ENCODE data around the gene INTS4.
"Not testable (repeated sequence)": the region's sequence is repeated elsewhere in the genome, so short reads cannot be mapped to it uniquely, and the experiment has no call there.

INTS4 gene

DNA sequence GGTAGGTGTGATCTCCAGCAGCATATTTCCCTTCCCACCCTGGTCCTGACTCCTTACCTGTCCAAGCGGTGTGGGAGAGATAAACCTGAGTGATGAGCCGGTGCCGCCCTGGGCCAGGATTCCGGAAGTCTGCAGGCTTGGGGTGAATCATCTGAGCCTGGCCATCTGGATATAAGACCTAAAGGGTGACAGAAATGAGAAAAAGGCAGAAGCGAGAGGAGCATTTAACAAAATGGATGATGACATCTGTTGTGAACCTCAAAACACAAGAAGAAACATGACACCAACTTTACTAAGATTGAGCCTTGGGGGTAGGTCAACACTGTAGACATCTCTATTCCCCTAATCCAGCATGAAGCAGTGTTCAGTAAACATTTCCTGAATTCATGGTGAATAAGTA, 110.7 kb downstream of the INTS4 start:
- Histone ChIP-seq H3K79me2 (ENCODE audit: insufficient read depth, low read length) (no peaks in the 10 kb centered on the region), H3F3A (ENCODE audit: low read depth) (no peaks in the 10 kb centered on the region), H3K9me3 (ENCODE audit: insufficient read depth, low read depth, low read length) (no peaks in the 10 kb centered on the region), H3K27me3 (ENCODE audit: insufficient read depth, low read length, poor library complexity, severe bottlenecking) (no peaks in the 10 kb centered on the region), H3K4me3 (ENCODE audit: low read length, poor library complexity, severe bottlenecking) (no peak overlapping the region), H3K4me2 (ENCODE audit: low read depth, low read length, poor library complexity, severe bottlenecking) (no peak overlapping the region), H3K4me1 (ENCODE audit: insufficient read depth, low read length, poor library complexity, severe bottlenecking) (peaks cover 18% of the 10 kb centered on the region), H3K9me2 (replicated peaks; ENCODE audit: low read depth, low read length) (no peaks in the 10 kb centered on the region), H3K9ac (ENCODE audit: low read depth, low read length, poor library complexity, severe bottlenecking) (no peak overlapping the region), H2AFZ (ENCODE audit: low read length) (no peak overlapping the region), H4K20me1 (ENCODE audit: insufficient read depth, low read length, poor library complexity, severe bottlenecking) (no peaks in the 10 kb centered on the region), H3K36me3 (ENCODE audit: insufficient read depth, low read length) (peaks cover 43% of the 10 kb centered on the region; the same call in 1 of the 2 replicates)
- TF ChIP-seq EZH2phosphoT487 (IDR thresholded peaks at IDR 0.05; ENCODE audit: borderline replicate concordance), result no peak
- TF ChIP-seq, protein P1, sequence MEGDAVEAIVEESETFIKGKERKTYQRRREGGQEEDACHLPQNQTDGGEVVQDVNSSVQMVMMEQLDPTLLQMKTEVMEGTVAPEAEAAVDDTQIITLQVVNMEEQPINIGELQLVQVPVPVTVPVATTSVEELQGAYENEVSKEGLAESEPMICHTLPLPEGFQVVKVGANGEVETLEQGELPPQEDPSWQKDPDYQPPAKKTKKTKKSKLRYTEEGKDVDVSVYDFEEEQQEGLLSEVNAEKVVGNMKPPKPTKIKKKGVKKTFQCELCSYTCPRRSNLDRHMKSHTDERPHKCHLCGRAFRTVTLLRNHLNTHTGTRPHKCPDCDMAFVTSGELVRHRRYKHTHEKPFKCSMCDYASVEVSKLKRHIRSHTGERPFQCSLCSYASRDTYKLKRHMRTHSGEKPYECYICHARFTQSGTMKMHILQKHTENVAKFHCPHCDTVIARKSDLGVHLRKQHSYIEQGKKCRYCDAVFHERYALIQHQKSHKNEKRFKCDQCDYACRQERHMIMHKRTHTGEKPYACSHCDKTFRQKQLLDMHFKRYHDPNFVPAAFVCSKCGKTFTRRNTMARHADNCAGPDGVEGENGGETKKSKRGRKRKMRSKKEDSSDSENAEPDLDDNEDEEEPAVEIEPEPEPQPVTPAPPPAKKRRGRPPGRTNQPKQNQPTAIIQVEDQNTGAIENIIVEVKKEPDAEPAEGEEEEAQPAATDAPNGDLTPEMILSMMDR (conservative IDR thresholded peaks at IDR 0.05; ENCODE audit: low read length), result no peak

DNA sequence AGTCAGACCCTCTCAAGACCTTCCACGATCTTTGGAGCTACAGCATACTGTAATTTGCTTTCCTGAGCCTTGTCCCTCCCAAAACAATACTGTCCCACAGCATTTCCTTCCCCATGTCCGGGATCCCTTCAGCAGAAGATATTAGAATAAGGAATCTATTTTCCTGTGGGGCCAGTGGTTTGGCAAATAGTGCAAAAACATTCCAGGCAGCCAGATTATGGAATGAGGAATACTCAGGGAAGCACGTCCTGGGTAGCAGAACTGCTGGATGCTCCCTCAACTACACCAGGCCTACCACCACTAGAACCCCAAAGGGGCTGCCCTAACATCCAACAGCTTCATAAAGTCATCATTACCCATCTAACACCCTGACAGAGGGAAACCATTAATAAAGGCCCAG, 112.1 kb downstream of the INTS4 start:
- no peaks in the 10 kb centered on the region for H3F3A ChIP-seq (ENCODE audit: low read depth)
- no peaks in the 10 kb centered on the region for H3K9me3 ChIP-seq (ENCODE audit: insufficient read depth, low read depth, low read length)
- no peak for TF ChIP-seq EZH2phosphoT487 (IDR thresholded peaks at IDR 0.05; ENCODE audit: borderline replicate concordance)
- TF ChIP-seq, protein P1 (conservative IDR thresholded peaks at IDR 0.05; ENCODE audit: low read length), result no peak
- H3K9ac ChIP-seq (ENCODE audit: low read depth, low read length, poor library complexity, severe bottlenecking), result no peak overlapping the region
- peaks cover 54% of the 10 kb centered on the region; the same call in 1 of the 2 replicates for H3K36me3 ChIP-seq (ENCODE audit: insufficient read depth, low read length)
- no peaks in the 10 kb centered on the region for H3K79me2 ChIP-seq (ENCODE audit: insufficient read depth, low read length)
- H3K4me3 ChIP-seq (ENCODE audit: low read length, poor library complexity, severe bottlenecking), result no peak overlapping the region
- peaks cover 20% of the 10 kb centered on the region for H3K4me1 ChIP-seq (ENCODE audit: insufficient read depth, low read length, poor library complexity, severe bottlenecking)
- H4K20me1 ChIP-seq (ENCODE audit: insufficient read depth, low read length, poor library complexity, severe bottlenecking), result no peaks in the 10 kb centered on the region
- H3K9me2 ChIP-seq (replicated peaks; ENCODE audit: low read depth, low read length), result no peaks in the 10 kb centered on the region
- H2AFZ ChIP-seq (ENCODE audit: low read length), result no peak overlapping the region
- H3K4me2 ChIP-seq (ENCODE audit: low read depth, low read length, poor library complexity, severe bottlenecking), result no peak overlapping the region
- H3K27me3 ChIP-seq (ENCODE audit: insufficient read depth, low read length, poor library complexity, severe bottlenecking), result no peaks in the 10 kb centered on the region

DNA sequence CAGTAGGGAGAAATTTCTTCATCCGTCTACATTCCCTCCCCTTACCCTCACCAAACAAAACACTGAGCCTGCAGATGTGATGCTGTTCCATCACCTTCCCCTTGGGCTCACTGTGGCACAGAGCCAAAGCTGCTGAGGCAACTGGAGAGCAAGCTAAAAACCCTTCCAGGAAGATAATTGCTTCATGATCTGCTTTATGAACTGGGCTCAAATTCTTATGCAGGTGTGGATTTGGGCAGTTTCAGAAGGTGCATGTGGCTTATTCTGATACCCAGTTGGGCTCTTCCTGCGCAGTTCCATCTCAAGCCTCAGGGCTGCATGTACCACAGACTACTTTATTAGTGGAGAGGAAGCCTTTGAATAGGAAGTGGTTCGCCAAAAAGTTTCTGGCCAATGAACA, 115.2 kb downstream of the INTS4 start:
- Histone ChIP-seq H3K27me3 (ENCODE audit: insufficient read depth, low read length, poor library complexity, severe bottlenecking) (no peaks in the 10 kb centered on the region), H3K4me2 (ENCODE audit: low read depth, low read length, poor library complexity, severe bottlenecking) (peak overlapping the region; percentile 32), H3K4me3 (ENCODE audit: low read length, poor library complexity, severe bottlenecking) (no peak overlapping the region), H4K20me1 (ENCODE audit: insufficient read depth, low read length, poor library complexity, severe bottlenecking) (no peaks in the 10 kb centered on the region), H3K79me2 (ENCODE audit: insufficient read depth, low read length) (no peaks in the 10 kb centered on the region), H3K9me2 (replicated peaks; ENCODE audit: low read depth, low read length) (no peaks in the 10 kb centered on the region), H2AFZ (ENCODE audit: low read length) (peak overlapping the region; percentile 41; the same call in 1 of the 2 replicates), H3K9me3 (ENCODE audit: insufficient read depth, low read depth, low read length) (no peaks in the 10 kb centered on the region), H3K36me3 (ENCODE audit: insufficient read depth, low read length) (peaks cover 67% of the 10 kb centered on the region; the same call in 1 of the 2 replicates), H3F3A (ENCODE audit: low read depth) (no peaks in the 10 kb centered on the region), H3K4me1 (ENCODE audit: insufficient read depth, low read length, poor library complexity, severe bottlenecking) (peaks cover 20% of the 10 kb centered on the region), H3K9ac (ENCODE audit: low read depth, low read length, poor library complexity, severe bottlenecking) (no peak overlapping the region)
- TF ChIP-seq EZH2phosphoT487 (IDR thresholded peaks at IDR 0.05; ENCODE audit: borderline replicate concordance), result no peak
- TF ChIP-seq, protein P1 (conservative IDR thresholded peaks at IDR 0.05; ENCODE audit: low read length), result peak; percentile 47

DNA sequence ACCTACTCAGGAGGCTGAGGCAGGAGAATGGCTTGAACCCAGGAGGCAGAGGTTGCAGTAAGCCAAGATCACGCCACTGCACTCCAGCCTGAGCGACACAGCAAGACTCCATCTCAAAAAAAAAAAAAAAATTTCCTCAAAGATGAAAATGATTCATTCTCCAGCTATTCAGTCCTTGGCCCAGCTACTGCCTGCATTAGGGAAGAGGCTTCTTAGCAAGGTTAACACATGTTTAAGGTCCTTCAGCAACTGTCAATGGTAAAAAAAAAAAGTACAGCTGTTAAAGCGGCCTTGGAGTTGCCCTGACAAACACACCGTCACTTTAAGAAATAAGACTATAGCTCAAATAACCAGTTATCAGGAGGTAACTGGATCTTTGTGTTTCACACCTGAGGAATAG, 116.2 kb downstream of the INTS4 start:
- not testable (repeated sequence) for H3K79me2 ChIP-seq (ENCODE audit: insufficient read depth, low read length); H3K4me3 ChIP-seq (ENCODE audit: low read length, poor library complexity, severe bottlenecking); H3F3A ChIP-seq (ENCODE audit: low read depth); H2AFZ ChIP-seq (ENCODE audit: low read length); H3K4me2 ChIP-seq (ENCODE audit: low read depth, low read length, poor library complexity, severe bottlenecking); H3K9me3 ChIP-seq (ENCODE audit: insufficient read depth, low read depth, low read length); H4K20me1 ChIP-seq (ENCODE audit: insufficient read depth, low read length, poor library complexity, severe bottlenecking); H3K27me3 ChIP-seq (ENCODE audit: insufficient read depth, low read length, poor library complexity, severe bottlenecking); H3K9me2 ChIP-seq (replicated peaks; ENCODE audit: low read depth, low read length); H3K9ac ChIP-seq (ENCODE audit: low read depth, low read length, poor library complexity, severe bottlenecking)
- peaks cover 59% of the 10 kb centered on the region; the same call in 1 of the 2 replicates for H3K36me3 ChIP-seq (ENCODE audit: insufficient read depth, low read length)
- H3K4me1 ChIP-seq (ENCODE audit: insufficient read depth, low read length, poor library complexity, severe bottlenecking), result peaks cover 20% of the 10 kb centered on the region

Data from Loucy (cell line).